ENCODE data around the gene ATXN10.
"Not testable (repeated sequence)": the region's sequence is repeated elsewhere in the genome, so short reads cannot be mapped to it uniquely, and the experiment has no call there.

The ATXN10 gene, protein sequence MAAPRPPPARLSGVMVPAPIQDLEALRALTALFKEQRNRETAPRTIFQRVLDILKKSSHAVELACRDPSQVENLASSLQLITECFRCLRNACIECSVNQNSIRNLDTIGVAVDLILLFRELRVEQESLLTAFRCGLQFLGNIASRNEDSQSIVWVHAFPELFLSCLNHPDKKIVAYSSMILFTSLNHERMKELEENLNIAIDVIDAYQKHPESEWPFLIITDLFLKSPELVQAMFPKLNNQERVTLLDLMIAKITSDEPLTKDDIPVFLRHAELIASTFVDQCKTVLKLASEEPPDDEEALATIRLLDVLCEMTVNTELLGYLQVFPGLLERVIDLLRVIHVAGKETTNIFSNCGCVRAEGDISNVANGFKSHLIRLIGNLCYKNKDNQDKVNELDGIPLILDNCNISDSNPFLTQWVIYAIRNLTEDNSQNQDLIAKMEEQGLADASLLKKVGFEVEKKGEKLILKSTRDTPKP

DNA sequence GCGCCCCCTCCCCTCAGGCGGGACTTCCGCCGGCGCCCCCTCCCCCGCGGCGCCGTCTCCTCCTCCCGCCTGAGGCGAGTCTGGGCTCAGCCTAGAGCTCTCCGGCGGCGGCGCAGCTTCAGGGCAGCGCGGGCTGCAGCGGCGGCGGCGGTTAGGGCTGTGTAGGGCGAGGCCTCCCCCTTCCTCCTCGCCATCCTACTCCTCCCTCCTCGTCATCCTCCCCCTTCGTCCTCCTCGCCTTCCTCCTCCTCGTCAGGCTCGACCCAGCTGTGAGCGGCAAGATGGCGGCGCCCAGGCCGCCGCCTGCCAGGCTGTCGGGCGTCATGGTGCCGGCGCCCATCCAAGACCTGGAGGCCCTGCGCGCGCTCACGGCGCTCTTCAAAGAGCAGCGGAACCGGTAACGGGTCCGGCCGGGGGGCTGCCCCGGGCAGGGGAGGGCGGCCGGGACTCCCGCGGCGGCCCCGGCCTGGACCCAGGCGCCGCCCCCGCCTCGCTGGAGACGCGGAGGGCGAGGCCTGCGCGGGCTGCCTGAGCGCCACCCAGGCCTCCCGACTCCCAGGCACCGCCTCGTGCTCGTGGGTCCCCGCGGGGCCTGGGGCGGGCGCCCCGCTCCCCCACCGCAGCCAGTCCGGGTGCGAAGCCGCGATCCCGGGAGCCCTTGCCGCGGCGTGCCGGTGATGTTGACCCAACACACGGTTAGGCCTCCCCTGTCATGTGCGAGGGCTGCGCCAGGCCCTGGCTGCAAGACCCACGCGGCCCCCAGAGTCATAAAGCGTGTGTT is at the start of gene ATXN10:
TSS of gene ATXN10 (plus strand) at position 52 of the 781 bp plus-strand sequence. CDS start at position 282, 230 bp downstream.
- no peak for FAIRE-seq

GRCh38 chr22:45621836-45622600 is 49.6 kb upstream of the ATXN10 start:
- no peak for FAIRE-seq

- FAIRE-seq, result not testable (repeated sequence)
Observed at GRCh38 chr22:45623464-45624145, 48.0 kb upstream of the ATXN10 start.

DNA sequence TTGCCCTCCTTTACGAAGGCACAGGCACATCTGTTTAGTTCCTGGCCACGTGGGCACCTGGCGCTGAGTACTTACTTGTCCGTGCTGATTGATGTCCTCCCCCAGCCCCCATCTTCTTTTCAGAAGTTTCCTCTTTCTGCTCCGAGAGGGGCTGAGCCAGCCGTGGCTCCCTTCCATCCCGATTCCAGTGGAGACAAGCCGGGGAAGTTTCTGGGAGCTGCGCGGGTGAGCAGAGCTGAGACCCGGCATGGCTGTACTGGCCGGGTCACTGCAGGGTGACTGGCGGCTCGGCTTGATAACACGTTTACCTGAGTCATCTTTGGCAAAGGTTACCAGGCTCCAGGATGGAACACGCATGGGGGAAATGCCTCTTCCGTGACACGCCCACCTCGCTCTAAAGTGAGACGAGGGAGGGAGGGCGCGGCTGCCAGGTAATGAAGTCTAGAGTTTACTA is 45.4 kb upstream of the ATXN10 start:
- no peak for FAIRE-seq

- FAIRE-seq, result no peak
Observed at GRCh38 chr22:45627489-45628233, 44.0 kb upstream of the ATXN10 start.

DNA sequence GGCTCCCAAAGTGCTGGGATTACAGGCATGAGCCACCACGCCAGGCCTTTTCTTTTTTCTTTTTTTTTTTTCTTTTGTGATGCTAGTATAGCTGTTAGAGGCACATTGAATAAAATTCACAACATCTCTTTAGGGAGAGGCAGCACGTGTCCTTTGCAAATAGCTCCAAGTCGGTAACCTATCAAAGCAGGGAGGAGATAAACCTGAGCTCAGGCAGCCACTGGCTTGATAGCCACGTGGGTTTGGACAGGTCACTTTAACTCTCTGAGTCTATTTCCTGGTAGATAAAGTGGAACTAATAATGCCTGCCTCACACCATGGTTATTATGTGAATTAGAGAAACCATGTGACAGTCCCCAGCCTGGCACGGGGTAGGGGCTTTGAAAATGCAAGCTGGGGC is 43.1 kb upstream of the ATXN10 start:
- no peak for FAIRE-seq

DNA sequence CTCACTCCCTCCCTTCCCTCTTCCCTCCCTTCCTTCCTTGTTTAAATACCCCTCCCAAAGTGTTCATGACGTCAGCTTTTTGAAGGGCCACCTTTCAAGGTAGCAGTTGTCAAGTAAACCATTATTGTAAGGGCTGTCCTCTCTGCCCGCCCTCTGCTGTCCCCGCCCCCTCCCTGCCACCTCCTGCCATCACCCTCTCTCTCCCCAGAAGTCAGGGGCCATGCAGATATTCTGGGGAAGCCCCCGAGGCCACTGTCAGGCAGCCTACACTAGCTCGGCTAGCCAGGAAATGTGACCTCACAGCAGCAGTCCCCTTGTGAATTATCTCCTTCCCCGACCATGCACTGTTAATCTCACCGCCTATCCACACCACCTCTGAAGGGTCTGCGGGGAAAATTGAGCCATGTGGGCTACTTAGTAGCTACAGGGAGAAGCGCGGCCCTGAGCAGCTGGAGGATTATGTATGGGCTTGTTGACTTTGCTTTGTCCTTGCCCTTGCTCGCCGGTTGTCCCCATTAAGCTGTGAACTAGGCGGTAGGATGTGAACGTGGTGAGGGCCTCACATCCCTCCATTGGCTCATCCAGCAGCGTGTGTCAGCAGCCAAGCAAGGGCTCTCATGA is 42.1 kb upstream of the ATXN10 start:
- FAIRE-seq, result no peak

- FAIRE-seq, result no peak
Observed at GRCh38 chr22:45630436-45630835, 41.2 kb upstream of the ATXN10 start.

DNA sequence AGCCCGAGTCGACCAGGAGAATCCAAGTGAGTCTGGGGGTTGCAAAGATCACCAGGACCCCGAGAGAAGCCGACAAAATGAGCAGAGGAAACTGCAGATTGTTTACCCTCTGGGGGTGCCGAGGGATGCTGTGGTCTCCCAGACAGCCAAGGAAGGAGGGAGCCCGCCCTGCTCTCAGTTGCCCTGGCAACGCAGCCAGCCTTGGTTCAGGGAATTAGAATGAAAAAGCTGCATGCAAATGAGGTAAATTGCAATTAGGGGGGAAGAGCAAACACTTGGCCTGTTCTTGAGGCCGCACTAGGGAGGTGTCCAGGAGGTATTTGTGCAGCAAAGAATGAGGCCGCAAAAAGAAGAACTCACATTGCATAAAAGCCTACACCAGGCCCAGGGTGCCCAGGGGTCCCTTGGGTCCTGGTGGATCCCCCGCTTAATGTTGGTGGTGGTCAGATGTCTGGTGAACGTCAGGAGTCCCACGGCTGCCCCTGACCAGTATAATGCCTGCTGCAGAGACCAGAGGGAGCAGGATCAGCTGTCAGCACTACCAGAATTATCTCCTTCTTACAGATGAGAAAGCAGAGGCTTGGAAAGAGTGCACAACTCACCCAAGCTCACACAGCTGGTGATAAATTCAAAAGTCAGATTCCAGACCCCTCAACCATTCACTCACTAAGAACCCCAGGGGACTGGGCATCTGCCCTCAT is 40.3 kb upstream of the ATXN10 start:
- FAIRE-seq, result no peak

- no peak for FAIRE-seq
Observed at GRCh38 chr22:45631841-45632238, 39.8 kb upstream of the ATXN10 start.

- FAIRE-seq, result no peak
Observed at GRCh38 chr22:45632791-45633515, 38.7 kb upstream of the ATXN10 start.

DNA sequence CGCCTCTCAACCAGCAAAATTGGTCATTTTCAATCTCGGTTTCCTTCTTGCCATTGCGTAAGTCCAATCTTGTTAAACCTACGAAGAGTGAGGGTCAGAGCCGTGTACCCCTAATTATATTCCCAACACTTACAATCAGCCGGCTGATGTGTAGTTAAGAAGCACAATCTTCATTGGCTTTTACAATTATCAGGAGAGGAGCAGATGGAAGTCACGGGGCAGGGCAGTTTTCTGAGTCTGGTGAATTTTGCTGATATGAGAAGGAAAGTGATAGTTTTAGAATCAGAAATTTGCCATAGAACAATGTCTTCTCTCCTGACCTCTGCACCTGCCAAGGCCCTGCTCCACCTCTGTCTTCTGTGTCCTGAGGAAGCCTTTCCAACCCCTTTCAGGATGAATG is 35.0 kb upstream of the ATXN10 start:
- FAIRE-seq, result no peak

DNA sequence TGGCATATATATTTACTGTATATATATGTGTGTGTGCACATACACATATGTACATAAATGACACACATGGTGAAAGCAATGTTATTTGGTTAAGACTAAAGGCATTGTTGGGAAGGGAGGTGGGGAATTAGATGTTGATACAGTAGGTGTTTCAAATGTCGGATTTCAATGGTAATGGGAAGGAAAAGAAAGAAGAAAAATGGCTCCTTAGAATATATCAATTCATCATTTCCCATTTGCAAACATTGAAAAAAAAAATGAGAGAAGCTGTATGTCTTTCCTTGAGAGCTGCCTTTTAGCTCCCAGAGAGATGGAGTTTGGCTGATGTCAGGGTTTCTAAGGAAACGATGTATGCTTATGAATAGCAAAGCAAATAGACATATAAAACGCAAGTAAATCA is 33.4 kb upstream of the ATXN10 start:
- peak; percentile 92 for FAIRE-seq

GRCh38 chr22:45638834-45639746 is 32.5 kb upstream of the ATXN10 start:
- FAIRE-seq, result no peak

DNA sequence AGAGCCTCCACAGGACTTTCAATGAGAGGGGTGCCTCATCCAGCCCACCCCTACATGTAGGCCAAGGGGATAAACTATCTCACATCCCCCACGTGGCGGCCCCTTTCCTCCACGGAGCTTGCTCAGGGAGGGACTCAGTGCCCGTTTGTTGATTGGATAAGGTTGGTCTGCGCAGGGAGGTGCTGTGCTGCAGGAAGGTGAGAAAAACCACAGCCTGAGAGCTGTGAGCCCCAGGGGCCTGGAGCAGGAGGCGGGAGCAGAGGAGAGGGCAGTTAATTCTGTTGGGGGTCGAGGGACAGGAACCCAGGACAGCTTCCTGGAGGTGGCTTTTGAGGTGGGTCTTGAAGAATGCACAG is 31.9 kb upstream of the ATXN10 start:
- no peak for FAIRE-seq

DNA sequence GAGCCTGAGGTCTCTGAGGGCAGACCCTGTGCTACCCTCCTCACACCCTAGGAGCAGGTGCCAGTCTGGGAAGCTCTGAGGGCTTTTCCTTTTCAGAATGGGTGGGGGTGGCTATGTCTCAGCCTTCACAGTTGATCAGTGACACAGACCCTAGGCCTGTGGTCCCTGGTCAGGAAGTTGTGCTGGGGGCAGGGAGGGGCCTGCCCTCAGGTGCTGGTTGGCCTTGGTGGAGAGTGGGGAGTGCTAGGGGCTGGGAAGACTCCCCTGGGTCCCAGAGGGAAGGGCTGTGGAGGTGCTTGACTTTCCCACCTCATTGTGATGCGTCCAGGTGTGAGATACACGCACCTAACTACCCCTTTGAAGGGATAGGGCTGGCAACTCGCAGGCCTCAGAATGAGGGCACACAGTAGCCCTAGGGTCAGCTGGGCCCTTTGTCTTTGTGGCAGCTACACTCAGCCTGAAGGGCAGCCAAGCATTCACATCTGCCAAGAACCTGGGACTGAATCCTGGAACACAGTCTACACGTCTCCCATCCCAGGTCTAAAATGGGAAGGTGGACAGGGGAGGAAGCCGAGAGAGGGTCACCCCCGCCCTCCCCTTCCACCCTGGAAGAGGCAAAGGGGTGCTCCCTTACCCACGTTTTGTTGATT is 31.2 kb upstream of the ATXN10 start:
- no peak for FAIRE-seq

DNA sequence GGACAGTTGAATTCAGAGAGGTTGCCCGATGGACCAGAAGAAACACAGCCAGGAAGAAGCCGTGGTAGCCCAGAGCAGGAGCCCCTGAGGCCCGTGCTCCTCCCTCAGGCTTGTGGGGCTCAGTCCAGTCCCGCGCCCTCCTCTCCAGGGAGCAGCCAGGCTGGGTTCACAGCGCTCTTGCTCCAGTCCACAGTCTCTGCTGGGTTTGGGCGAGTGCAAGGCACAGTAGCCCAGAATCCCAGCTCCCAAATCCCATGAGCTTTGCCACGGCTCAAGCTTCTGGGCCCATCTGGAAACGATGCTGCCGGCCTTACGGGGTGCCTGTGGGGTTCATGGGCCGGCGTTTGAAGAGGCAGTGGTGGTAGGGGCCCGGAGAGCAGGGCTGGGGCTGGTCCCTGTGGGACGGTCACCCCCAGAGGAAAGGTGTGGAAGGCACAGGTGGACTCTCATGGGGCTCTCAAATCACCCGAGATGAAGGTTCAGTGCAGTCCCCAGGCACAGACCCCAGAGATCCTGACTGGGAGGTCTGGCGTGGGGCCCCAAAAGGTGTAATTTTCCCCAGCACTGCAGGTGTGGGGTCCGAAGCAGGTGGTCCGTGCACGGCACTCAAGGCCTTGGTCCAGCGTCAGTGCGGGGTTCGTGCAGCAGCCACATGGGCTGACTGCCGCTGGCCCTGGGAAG is 30.6 kb upstream of the ATXN10 start:
- FAIRE-seq, result no peak

- no peak for FAIRE-seq
Observed at GRCh38 chr22:45642986-45643385, 28.6 kb upstream of the ATXN10 start.
